HepG2 (cell line): ENCODE results near the gene GRP. TPM values are rescaled to one million over a fixed set of nuclear protein-coding genes. Genes with fewer than 3 reads are reported as not detected.

Source experiments
- ATAC-seq: fragments of 200-7000 bp; cut with Tn5 transposase; 3 replicates; pipeline ENCODE4 v1.9.1; 2020; ENCODE audit warnings: mild to moderate bottlenecking, moderate library complexity
- BruUV-seq: library from RNA; stranded (reverse); fragments of 400-500 nt; replicated peaks from 2 replicates; lab custom pipeline; 2021; lab: Mats Ljungman, UMichigan
- CTCF ChIA-PET: fragments of 300-600 bp; formaldehyde crosslinking; extraction: SDS; loops from one replicate; lab custom pipeline; 2021; ENCODE audit warnings: low total read pairs, inconsistent platforms, low intra/inter-chr PET ratio; lab: Yijun Ruan, JAX
- POLR2A ChIA-PET: fragments of 350-600 bp; sonication (Branson Sonifier 250); formaldehyde crosslinking; loops from one replicate; lab custom pipeline; 2020; ENCODE audit warnings: antibody characterized with exemption, inconsistent platforms; lab: Yijun Ruan, JAX
- DNase-seq: peaks from one replicate; pipeline ENCODE4 v3.0.0-alpha.2; 2015; ENCODE audit warnings: low spot score
- FAIRE-seq: peaks from 3 replicates; lab custom pipeline; 2011; peaks lifted over from hg19 to GRCh38; lab: Jason Lieb, UNC
- H2AFZ ChIP-seq: one replicate; pipeline ENCODE4 v1.6.1; 2011; ENCODE audit warnings: low read length, inconsistent platforms
- H3K27ac ChIP-seq: fragments of 300-600 bp; 3 replicates; pipeline ENCODE4 v1.8.0; 2011; ENCODE audit warnings: mixed run types, mild to moderate bottlenecking, mixed read lengths, low read length, inconsistent platforms; ENCODE audit not compliant: insufficient read depth; ENCODE audit errors: extremely low read length
- H3K27me3 ChIP-seq, 2 experiments: fragments of 200-600 bp in 1 of 2; 2 replicates in 1 of 2; 3 replicates in 1 of 2; pipeline versions ENCODE4 v1.6.0 to v1.8.0; 2011; ENCODE audit warnings: low read length in 2 of 2, mild to moderate bottlenecking in 2 of 2, moderate library complexity in 2 of 2, inconsistent platforms in 1 of 2; ENCODE audit not compliant: insufficient read depth in 2 of 2, control insufficient read depth in 1 of 2
- H3K36me3 ChIP-seq, 2 experiments: fragments of 200-600 bp in 1 of 2; replicated peaks in 1 of 2; 2 replicates in 1 of 2; 3 replicates in 1 of 2; pipeline versions ENCODE4 v1.5.1 to v1.8.0; 2011; ENCODE audit warnings: low read length in 2 of 2, inconsistent platforms in 1 of 2; ENCODE audit not compliant: insufficient read depth in 2 of 2, control insufficient read depth in 1 of 2
- H3K4me1 ChIP-seq: 2 replicates; pipeline ENCODE4 v1.5.1; 2012; ENCODE audit warnings: low read length, inconsistent platforms; ENCODE audit not compliant: insufficient read depth
- H3K4me2 ChIP-seq: 2 replicates; pipeline ENCODE4 v1.6.0; 2011; ENCODE audit warnings: low read depth, low read length, inconsistent platforms
- H3K4me3 ChIP-seq, 3 experiments: fragments of 200-600 bp in 1 of 3; sonication (generic), shearing (Covaris generic) in 1 of 3; replicated peaks in 1 of 3; 2 replicates each; pipeline ENCODE4 v1.5.1; 2011 to 2016; ENCODE audit warnings: low read length in 3 of 3, inconsistent platforms in 2 of 3, low read depth in 2 of 3, mild to moderate bottlenecking in 2 of 3, control low read depth in 1 of 3, mixed read lengths in 1 of 3; ENCODE audit not compliant: insufficient read depth in 1 of 3
- H3K79me2 ChIP-seq: one replicate; pipeline ENCODE4 v1.6.1; 2011; ENCODE audit warnings: low read length, inconsistent platforms; ENCODE audit not compliant: insufficient read depth
- H3K9ac ChIP-seq: 2 replicates; pipeline ENCODE4 v1.6.0; 2011; ENCODE audit warnings: mild to moderate bottlenecking, low read depth, low read length, inconsistent platforms; ENCODE audit not compliant: insufficient read depth
- H3K9me3 ChIP-seq: 2 replicates; pipeline ENCODE4 v1.5.1; 2012; ENCODE audit warnings: mild to moderate bottlenecking, low read length
- H4K20me1 ChIP-seq: 2 replicates; pipeline ENCODE4 v1.6.0; 2011; ENCODE audit warnings: inconsistent platforms, mild to moderate bottlenecking, low read length, moderate library complexity; ENCODE audit not compliant: insufficient read depth
- ELF1 ChIP-seq: sonication (generic); formaldehyde crosslinking; IDR thresholded peaks from 2 replicates; pipeline ENCODE4 v1.4.0; 2020; ENCODE audit warnings: missing genetic modification reagents
- HNF1B ChIP-seq: sonication (generic); formaldehyde crosslinking; IDR thresholded peaks from 2 replicates; pipeline ENCODE4 v1.5.1; 2020; ENCODE audit warnings: mild to moderate bottlenecking, moderate library complexity, missing genetic modification reagents
- MED8 ChIP-seq: sonication (generic); formaldehyde crosslinking; IDR thresholded peaks from 2 replicates; pipeline ENCODE4 v1.8.1; 2023; ENCODE audit warnings: mild to moderate bottlenecking, missing genetic modification reagents; ENCODE audit not compliant: insufficient replicate concordance
- MEIS1 ChIP-seq: sonication (generic); formaldehyde crosslinking; IDR thresholded peaks from 2 replicates; pipeline ENCODE4 v1.9.0; 2021; ENCODE audit warnings: mild to moderate bottlenecking, missing genetic modification reagents, moderate library complexity, borderline replicate concordance
- PRPF4 ChIP-seq: fragments of 200-400 bp; formaldehyde crosslinking; IDR thresholded peaks from 2 replicates; pipeline ENCODE4 v1.6.1; 2016; ENCODE audit warnings: low read length, low read depth; ENCODE audit not compliant: poor library complexity, severe bottlenecking
- TBL1XR1 ChIP-seq: fragments of 150-350 bp; IDR thresholded peaks from 2 replicates; pipeline ENCODE4 v1.6.1; 2014; ENCODE audit warnings: borderline replicate concordance, low read length; ENCODE audit not compliant: partially characterized antibody
- ZNF639 ChIP-seq: conservative IDR thresholded peaks from 2 replicates; pipeline ENCODE4 v1.6.1; 2018; ENCODE audit warnings: missing genetic modification reagents
- WGBS: methylation state at CpG from one replicate; pipeline ENCODE4 v1.1.6; 2017; ENCODE audit warnings: low lambda C conversion rate; 5-methylcytosine and 5-hydroxymethylcytosine counted together
- in situ Hi-C: cut with HindIII; loops from 2 replicates; pipeline ENCODE4 v1.10.0; 2017; ENCODE audit warnings: low pct_unique_long_range_greater_than_20kb; ENCODE audit not compliant: extremely low pct_ligation_motif_present
- intact Hi-C: fragments of 100-400 bp; cut with micrococcal nuclease; formaldehyde crosslinking; loops from one replicate; pipeline ENCODE4 v1.10.0; 2022; ENCODE audit not compliant: unreplicated experiment
- polyA plus RNA-seq, 8 experiments: library from polyadenylated mRNA; depleted of rRNA in 3 of 8; stranded (reverse) in 7 of 8; unstranded in 1 of 8; fragments of >200 nt; fragmentation: Illumina TruSeq in 4 of 8; extraction: Trizol in 4 of 8; gene quantifications; 2 replicates each; pipeline versions ENCODE4 v1.2.1 to v1.2.3, GENCODE V29; 2011 to 2016; ENCODE audit warnings: low read depth in 4 of 8, missing spikeins in 1 of 8, mixed read lengths in 1 of 8; ENCODE audit not compliant: insufficient read depth in 1 of 8
- total RNA-seq, 5 experiments: library from RNA; depleted of rRNA; stranded (reverse); fragments of >200 nt; fragmentation: Illumina TruSeq; extraction: Trizol; gene quantifications; 2 replicates each; pipeline ENCODE4 v1.2.3, GENCODE V29; 2016; ENCODE audit warnings: low read depth in 1 of 5
- TF ChIP-seq, protein P1 (sequence below): sonication (generic); formaldehyde crosslinking; IDR thresholded peaks from 2 replicates; pipeline ENCODE4 v1.4.0; 2020; ENCODE audit warnings: missing genetic modification reagents
- TF ChIP-seq, protein P2 (sequence below): sonication (generic); formaldehyde crosslinking; IDR thresholded peaks from 2 replicates; pipeline ENCODE4 v1.4.0; 2020; ENCODE audit warnings: missing genetic modification reagents, mild to moderate bottlenecking, borderline replicate concordance

GRP gene
- total and polyA plus RNA-seq, 2 of the 13 experiments (the other 11 are each of a cell fraction or from before 2014, with no cell fraction given) = not detected

- ATAC-seq (no peak), DNase-seq (no peak), FAIRE-seq (no peak)
- CTCF ChIA-PET = no interaction called here
- in situ Hi-C loops (no loop called here), intact Hi-C loops (no loop called here)
- WGBS = 2% methylated on average over 2 of the region's 2 CpGs
- no peak overlapping the region for H3K27ac ChIP-seq
- POLR2A ChIA-PET = no interaction called here
- no peaks in the 10 kb centered on the region for H3K36me3 ChIP-seq
- peaks cover 3 to 6% of the 10 kb centered on the region in 2 experiments; a peak in 2 of 5 replicates for H3K27me3 ChIP-seq
- no peaks in the 10 kb centered on the region for H4K20me1 ChIP-seq
- no peak overlapping the region for H3K9ac ChIP-seq
- no peak overlapping the region for H2AFZ ChIP-seq
- H3K4me2 ChIP-seq = no peak overlapping the region
- H3K79me2 ChIP-seq = no peaks in the 10 kb centered on the region
- no peaks in the 10 kb centered on the region for H3K4me1 ChIP-seq
- H3K9me3 ChIP-seq = no peaks in the 10 kb centered on the region
- H3K4me3 ChIP-seq = no peak overlapping the region
- no TSS peak for BruUV-seq
- TF ChIP-seq, protein P1, sequence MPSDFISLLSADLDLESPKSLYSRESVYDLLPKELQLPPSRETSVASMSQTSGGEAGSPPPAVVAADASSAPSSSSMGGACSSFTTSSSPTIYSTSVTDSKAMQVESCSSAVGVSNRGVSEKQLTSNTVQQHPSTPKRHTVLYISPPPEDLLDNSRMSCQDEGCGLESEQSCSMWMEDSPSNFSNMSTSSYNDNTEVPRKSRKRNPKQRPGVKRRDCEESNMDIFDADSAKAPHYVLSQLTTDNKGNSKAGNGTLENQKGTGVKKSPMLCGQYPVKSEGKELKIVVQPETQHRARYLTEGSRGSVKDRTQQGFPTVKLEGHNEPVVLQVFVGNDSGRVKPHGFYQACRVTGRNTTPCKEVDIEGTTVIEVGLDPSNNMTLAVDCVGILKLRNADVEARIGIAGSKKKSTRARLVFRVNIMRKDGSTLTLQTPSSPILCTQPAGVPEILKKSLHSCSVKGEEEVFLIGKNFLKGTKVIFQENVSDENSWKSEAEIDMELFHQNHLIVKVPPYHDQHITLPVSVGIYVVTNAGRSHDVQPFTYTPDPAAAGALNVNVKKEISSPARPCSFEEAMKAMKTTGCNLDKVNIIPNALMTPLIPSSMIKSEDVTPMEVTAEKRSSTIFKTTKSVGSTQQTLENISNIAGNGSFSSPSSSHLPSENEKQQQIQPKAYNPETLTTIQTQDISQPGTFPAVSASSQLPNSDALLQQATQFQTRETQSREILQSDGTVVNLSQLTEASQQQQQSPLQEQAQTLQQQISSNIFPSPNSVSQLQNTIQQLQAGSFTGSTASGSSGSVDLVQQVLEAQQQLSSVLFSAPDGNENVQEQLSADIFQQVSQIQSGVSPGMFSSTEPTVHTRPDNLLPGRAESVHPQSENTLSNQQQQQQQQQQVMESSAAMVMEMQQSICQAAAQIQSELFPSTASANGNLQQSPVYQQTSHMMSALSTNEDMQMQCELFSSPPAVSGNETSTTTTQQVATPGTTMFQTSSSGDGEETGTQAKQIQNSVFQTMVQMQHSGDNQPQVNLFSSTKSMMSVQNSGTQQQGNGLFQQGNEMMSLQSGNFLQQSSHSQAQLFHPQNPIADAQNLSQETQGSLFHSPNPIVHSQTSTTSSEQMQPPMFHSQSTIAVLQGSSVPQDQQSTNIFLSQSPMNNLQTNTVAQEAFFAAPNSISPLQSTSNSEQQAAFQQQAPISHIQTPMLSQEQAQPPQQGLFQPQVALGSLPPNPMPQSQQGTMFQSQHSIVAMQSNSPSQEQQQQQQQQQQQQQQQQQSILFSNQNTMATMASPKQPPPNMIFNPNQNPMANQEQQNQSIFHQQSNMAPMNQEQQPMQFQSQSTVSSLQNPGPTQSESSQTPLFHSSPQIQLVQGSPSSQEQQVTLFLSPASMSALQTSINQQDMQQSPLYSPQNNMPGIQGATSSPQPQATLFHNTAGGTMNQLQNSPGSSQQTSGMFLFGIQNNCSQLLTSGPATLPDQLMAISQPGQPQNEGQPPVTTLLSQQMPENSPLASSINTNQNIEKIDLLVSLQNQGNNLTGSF (CRISPR knock-in tag) = no peak
- TF ChIP-seq PRPF4 (no peak), ZNF639 (no peak), ELF1 (CRISPR knock-in tag) (no peak), TBL1XR1 (no peak), HNF1B (CRISPR knock-in tag) (no peak), MED8 (CRISPR knock-in tag) (no peak), MEIS1 (CRISPR knock-in tag) (no peak)
- TF ChIP-seq, protein P2, sequence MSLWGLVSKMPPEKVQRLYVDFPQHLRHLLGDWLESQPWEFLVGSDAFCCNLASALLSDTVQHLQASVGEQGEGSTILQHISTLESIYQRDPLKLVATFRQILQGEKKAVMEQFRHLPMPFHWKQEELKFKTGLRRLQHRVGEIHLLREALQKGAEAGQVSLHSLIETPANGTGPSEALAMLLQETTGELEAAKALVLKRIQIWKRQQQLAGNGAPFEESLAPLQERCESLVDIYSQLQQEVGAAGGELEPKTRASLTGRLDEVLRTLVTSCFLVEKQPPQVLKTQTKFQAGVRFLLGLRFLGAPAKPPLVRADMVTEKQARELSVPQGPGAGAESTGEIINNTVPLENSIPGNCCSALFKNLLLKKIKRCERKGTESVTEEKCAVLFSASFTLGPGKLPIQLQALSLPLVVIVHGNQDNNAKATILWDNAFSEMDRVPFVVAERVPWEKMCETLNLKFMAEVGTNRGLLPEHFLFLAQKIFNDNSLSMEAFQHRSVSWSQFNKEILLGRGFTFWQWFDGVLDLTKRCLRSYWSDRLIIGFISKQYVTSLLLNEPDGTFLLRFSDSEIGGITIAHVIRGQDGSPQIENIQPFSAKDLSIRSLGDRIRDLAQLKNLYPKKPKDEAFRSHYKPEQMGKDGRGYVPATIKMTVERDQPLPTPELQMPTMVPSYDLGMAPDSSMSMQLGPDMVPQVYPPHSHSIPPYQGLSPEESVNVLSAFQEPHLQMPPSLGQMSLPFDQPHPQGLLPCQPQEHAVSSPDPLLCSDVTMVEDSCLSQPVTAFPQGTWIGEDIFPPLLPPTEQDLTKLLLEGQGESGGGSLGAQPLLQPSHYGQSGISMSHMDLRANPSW (CRISPR knock-in tag) = no peak
Observed at GRCh38 chr18:59242906-59243305, 22.9 kb downstream of the GRP start.
